Glomerular visceral epithelial cell (primary cell): ENCODE results near the gene CTBP1.

Experiments used
- DNase-seq: peaks from one replicate; pipeline ENCODE4 v3.0.0-alpha.2; 2016; ENCODE audit errors: extremely low spot score

The CTBP1 gene

GRCh38 chr4:1250527-1250812 is 1.5 kb upstream of the CTBP1 start:
- DNase-seq = no peak

- DNase-seq = peak; percentile 45
These were observed 999 bp upstream of the CTBP1 start for GRCh38 chr4:1249731-1250526.

GRCh38 chr4:1249148-1249730 is 309 bp upstream of the CTBP1 start:
- DNase-seq = peak; percentile 91

GRCh38 chr4:1247864-1248244 is 1.1 kb downstream of the CTBP1 start:
- no peak for DNase-seq

GRCh38 chr4:1246901-1247863 is 1.7 kb downstream of the CTBP1 start:
- peak; percentile 24 for DNase-seq

GRCh38 chr4:1246111-1246881 is 2.6 kb downstream of the CTBP1 start:
- DNase-seq = peak; percentile 14

GRCh38 chr4:1245481-1246051 is 3.4 kb downstream of the CTBP1 start:
- DNase-seq = no peak

- no peak for DNase-seq
These were observed 3.9 kb downstream of the CTBP1 start for GRCh38 chr4:1244978-1245471.

GRCh38 chr4:1244081-1244977 is 4.6 kb downstream of the CTBP1 start:
- no peak for DNase-seq

GRCh38 chr4:1243451-1244080 is 5.4 kb downstream of the CTBP1 start:
- DNase-seq = no peak

GRCh38 chr4:1242506-1243450 is 6.2 kb downstream of the CTBP1 start:
- no peak for DNase-seq

- no peak for DNase-seq
These were observed 6.9 kb downstream of the CTBP1 start for GRCh38 chr4:1241936-1242505.

- no peak for DNase-seq
These were observed 7.4 kb downstream of the CTBP1 start for GRCh38 chr4:1241466-1241935.

- no peak for DNase-seq
These were observed 8.0 kb downstream of the CTBP1 start for GRCh38 chr4:1240721-1241465.

GRCh38 chr4:1239950-1240307 is 9.0 kb downstream of the CTBP1 start:
- no peak for DNase-seq

GRCh38 chr4:1239141-1239949 is 9.6 kb downstream of the CTBP1 start:
- no peak for DNase-seq

- no peak for DNase-seq
These were observed 10.3 kb downstream of the CTBP1 start for GRCh38 chr4:1238676-1239000.
